NCI-H187 treated with DMSO at 0.1 percent for 48 hours (cell line): ENCODE results near the gene CHST8.

Experiments
- DNase-seq: peaks from one replicate; lab custom pipeline; 2025; lab: John Stamatoyannopoulos, UW

The CHST8 gene

GRCh38 chr19:33618884-33619283 is 2.9 kb upstream of the CHST8 start:
- DNase-seq: no peak

- DNase-seq: no peak
Observed at GRCh38 chr19:33620611-33621010, 1.1 kb upstream of the CHST8 start.

GRCh38 chr19:33621065-33621785 is 528 bp upstream of the CHST8 start:
- no peak for DNase-seq

GRCh38 chr19:33622505-33622808 is 704 bp downstream of the CHST8 start:
- DNase-seq: no peak

GRCh38 chr19:33622809-33623511 is 1.2 kb downstream of the CHST8 start:
- no peak for DNase-seq

GRCh38 chr19:33624586-33624985 is 2.8 kb downstream of the CHST8 start:
- no peak for DNase-seq

GRCh38 chr19:33627526-33627925 is 5.8 kb downstream of the CHST8 start:
- DNase-seq: no peak

- no peak for DNase-seq
Observed at GRCh38 chr19:33627962-33628839, 6.4 kb downstream of the CHST8 start.

GRCh38 chr19:33628921-33629825 is 7.4 kb downstream of the CHST8 start:
- no peak for DNase-seq

GRCh38 chr19:33629826-33630375 is 8.1 kb downstream of the CHST8 start:
- no peak for DNase-seq

GRCh38 chr19:33630880-33631608 is 9.3 kb downstream of the CHST8 start:
- DNase-seq: no peak

- no peak for DNase-seq
Observed at GRCh38 chr19:33631609-33631973, 9.8 kb downstream of the CHST8 start.

- no peak for DNase-seq
Observed at GRCh38 chr19:33634361-33635091, 12.8 kb downstream of the CHST8 start.

GRCh38 chr19:33638167-33639034 is 16.6 kb downstream of the CHST8 start:
- no peak for DNase-seq

- DNase-seq: no peak
Observed at GRCh38 chr19:33639035-33639681, 17.4 kb downstream of the CHST8 start.

GRCh38 chr19:33640773-33641172 is 19.0 kb downstream of the CHST8 start:
- DNase-seq: no peak

GRCh38 chr19:33641261-33641660 is 19.5 kb downstream of the CHST8 start:
- no peak for DNase-seq

- no peak for DNase-seq
Observed at GRCh38 chr19:33641956-33642498, 20.3 kb downstream of the CHST8 start.
